GM18526 (cell line): Measurements from ENCODE around the gene NTHL1.

Experiments
- POLR2A ChIP-seq: IDR thresholded peaks from 3 replicates; pipeline ENCODE4 v1.6.1; 2011; ENCODE audit not compliant: insufficient read length; ENCODE audit errors: extremely low read depth

Gene NTHL1

GRCh38 chr16:2061023-2061422, 13.4 kb upstream of the NTHL1 start:
- no peak for TF ChIP-seq POLR2A

GRCh38 chr16:2060346-2060745, 12.7 kb upstream of the NTHL1 start:
- no peak for TF ChIP-seq POLR2A

GRCh38 chr16:2058872-2059271, 11.2 kb upstream of the NTHL1 start:
- TF ChIP-seq POLR2A = no peak

- no peak for TF ChIP-seq POLR2A
Observed at GRCh38 chr16:2058420-2058819, 10.8 kb upstream of the NTHL1 start.

DNA sequence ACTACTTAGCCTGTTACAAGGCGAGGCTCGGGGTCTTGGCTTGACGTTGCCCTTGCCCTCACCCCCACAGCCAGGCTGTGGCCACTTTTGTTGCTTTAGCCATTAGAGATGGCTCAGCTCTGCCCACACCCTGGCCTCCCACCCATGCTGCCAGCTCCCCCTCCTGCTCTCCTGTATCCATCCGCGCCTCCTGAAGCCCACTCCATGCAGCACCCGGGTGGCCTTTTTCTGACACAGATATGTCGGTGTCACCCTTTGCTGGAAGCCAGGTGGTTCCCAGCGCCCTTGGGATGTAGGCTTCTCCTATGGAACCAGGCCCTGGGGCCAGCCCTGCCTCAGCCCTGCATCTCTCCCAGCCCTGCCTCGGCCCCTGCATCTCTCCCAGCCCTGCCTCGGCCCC, 9.8 kb upstream of the NTHL1 start:
- no peak for TF ChIP-seq POLR2A

DNA sequence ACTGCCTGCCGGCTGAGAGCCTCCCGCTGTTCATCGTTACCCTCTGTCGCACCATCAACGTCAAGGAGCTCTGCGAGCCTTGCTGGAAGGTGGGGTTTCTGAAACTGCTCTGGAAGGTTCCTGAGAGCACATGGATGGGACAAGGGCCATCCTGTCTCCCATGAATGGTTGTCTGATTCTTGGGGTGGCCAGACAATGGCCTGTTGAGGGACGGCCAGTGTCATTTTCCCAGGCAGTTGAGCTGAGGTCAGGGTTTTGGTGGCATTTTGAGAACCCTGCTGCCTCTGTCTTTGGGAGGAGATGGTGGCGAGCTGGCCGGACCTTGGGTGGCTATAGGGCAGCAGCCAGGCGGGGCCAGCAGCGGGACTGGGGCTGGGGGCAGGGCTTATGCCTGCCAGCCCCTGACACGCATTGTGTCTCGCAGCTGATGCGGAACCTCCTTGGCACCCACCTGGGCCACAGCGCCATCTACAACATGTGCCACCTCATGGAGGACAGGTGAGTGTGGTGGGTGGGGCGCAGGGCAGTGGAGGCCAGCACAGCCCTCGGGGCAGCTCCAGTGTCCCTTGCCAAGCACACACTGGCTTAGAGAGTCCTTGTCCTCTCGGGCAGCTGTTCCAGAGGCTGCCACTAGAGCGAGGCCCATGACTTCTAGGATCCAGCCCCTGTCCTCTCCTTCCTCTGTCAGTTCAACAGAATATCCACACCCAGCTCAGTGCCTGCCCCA, 9.2 kb upstream of the NTHL1 start:
- no peak for TF ChIP-seq POLR2A

- no peak for TF ChIP-seq POLR2A
Observed at GRCh38 chr16:2056077-2056476, 8.4 kb upstream of the NTHL1 start.

GRCh38 chr16:2054543-2055245, 7.1 kb upstream of the NTHL1 start:
- TF ChIP-seq POLR2A = no peak

GRCh38 chr16:2053897-2054296, 6.3 kb upstream of the NTHL1 start:
- no peak for TF ChIP-seq POLR2A

DNA sequence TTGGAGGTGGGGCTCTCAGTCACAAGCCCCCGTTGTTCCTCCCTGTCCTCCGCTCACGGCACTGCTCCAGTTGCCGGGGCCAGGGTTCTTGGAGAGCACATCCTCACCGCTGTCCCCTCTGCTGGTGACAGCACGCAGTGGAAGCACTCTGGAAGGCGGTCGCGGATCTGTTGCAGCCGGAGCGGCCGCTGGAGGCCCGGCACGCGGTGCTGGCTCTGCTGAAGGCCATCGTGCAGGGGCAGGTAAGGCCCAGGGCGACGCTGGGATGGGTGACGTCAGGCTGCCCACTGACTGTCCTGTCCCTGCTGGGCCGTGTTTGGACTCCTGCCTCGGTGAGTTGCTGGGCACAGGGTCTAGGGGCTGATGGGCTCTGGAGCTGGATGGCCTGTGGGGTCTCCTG, 5.6 kb upstream of the NTHL1 start:
- TF ChIP-seq POLR2A = no peak

DNA sequence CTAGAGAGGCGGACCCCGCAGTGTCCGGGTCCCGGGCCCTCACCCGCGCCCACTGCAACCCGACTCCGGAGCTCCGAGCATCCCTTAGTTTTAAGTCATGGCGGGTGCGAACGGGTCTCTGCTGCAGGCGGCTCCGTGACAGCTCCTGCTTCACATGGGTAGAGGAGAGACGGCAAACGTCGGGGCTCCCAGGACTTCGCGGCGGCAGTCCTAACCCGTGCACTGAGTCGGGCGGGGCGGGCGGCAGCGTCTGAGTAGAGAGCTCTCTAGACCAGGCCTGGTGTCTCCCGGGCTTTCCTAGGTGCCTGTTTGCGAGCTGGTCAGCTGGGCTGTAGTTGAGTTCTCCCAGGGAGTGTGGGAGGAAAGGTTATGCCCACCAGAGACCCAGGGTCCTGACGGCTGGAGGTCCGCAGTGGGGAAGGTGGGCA, 496 bp upstream of the NTHL1 start:
- TF ChIP-seq POLR2A = no peak

DNA sequence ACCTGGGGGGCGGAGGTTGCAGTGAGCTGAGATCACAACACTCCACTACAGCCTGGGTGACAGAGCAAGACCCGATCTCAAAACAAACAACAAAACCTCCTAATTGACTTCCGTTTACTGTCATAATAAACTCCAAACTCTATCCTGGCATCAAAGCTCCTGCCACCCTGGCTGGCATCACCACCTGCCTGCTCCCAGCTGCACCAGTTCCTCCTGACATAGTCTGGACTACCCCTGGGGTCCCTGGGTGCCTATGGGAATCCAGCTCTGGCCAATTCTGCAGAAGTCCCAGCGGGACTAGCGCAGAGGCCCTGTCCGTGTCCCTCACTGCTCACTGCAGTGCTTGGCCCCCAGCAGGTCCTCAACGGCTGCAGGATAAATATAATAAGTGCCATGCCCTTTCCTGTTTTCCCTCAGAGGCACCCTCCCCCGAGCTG, 723 bp downstream of the NTHL1 start:
- TF ChIP-seq POLR2A = no peak

DNA sequence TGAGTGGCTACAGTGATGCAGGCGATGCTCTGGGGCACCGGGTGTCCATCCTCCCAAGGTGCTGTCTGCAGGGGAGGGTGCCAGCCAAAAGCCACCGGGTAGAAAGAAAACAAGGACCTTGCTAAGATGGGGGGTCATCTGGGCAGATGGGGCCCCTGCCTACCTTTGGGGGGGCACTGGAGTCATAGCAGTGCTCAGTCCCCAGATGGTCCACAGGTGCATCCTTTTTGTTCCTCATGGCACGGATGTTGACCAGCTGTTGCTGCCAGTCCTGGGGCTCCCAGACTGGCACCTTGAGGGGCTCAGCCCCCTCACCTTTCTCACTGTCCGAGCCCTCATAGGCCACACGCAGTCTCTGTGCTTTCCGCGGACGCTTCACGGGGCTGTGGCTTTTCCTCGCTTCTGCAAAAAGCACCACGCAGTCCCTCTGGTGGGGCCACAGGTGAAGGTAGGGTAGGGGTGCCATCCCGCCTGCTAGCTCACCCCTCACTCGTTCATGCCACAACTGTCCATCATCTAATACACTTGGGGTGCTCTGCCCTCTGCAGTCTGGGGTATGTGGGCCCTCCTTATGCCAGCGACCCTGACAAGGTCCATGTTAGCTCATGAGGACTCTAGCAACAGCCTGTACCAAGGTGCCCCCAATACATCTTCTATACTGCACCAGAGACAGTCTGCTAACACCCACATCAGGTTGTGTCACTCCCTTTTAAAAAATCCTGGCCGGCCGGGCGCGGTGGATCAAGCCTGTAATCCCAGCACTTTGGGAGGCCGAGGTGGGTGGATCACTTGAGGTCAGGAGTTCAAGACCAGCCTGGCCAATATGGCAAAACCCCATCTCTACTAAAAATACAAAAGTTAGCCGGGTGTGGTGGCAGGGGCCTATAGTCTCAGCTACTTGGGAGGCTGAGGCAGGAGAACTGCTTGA, 1.4 kb downstream of the NTHL1 start:
- TF ChIP-seq POLR2A = no peak

GRCh38 chr16:2044541-2044940, 3.1 kb downstream of the NTHL1 start:
- TF ChIP-seq POLR2A = no peak

GRCh38 chr16:2043667-2044451, 3.8 kb downstream of the NTHL1 start:
- no peak for TF ChIP-seq POLR2A

DNA sequence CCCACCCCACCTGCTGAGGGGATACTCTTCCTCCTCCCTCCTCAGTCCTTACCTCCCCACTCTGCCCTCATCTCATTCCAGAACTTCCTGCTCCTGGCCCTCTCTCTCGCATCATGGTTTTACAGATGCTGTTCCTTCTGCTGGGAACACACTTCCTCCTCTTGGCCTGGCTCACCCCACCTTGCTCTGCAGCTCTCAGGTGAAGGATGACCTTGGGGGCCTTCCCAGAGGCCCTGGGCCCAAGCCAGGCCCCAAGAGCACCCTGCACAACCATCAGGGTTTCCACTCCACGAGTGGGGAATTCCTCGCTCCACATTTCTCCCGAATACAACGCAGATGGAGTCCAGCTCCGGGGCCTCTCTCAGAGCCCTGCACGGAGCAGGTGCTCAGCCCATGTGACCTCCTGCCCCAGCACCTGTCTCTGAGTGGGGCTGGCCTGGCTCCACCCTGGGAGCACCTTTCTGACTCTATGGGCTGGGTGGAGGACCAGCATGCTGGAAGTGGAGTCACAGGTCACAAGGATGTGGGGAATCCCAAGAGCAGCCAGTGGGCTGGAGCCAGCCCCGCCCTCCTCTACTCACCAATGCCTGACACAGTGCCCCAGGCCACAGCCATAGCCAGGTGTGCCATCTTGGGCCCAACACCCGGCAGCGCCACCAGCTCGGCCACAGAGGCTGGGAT, 4.5 kb downstream of the NTHL1 start:
- TF ChIP-seq POLR2A = no peak
